ENCODE results near the gene DNTT.

The DNTT gene

GRCh38 chr10:96276426-96276825 lies 27.8 kb upstream of the DNTT start:
- no peak for DNase-seq (ENCODE audit: low read depth in 2 of 2, low spot score in 1 of 2)

DNA sequence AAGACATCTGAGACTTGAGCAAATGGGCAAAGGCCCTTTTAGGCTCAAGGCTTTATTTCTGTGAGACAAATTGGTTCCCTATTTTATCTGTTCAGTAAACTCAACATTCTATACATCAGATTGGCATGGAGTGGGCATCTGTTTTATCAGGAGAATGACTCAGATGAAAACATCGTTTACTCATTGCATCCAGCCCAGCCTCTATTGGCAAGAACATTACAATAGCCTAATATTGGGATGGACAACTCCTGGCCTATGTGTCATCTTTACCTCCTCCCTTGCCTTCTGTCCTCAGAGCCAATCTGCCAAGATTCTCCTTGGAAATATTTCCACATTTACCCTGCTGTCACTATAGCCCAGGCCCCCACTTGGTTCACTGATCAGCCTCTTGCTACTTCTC lies 27.4 kb upstream of the DNTT start:
- DNase-seq (ENCODE audit: low read depth in 2 of 2, low spot score in 1 of 2), result no peak

- no peak for DNase-seq (ENCODE audit: low read depth in 2 of 2, low spot score in 1 of 2)
Observed at GRCh38 chr10:96279191-96279641, 25.0 kb upstream of the DNTT start.

- DNase-seq (ENCODE audit: low read depth in 2 of 2, low spot score in 1 of 2), result no peak
Observed at GRCh38 chr10:96280859-96281258, 23.4 kb upstream of the DNTT start.

- DNase-seq (ENCODE audit: low read depth in 2 of 2, low spot score in 1 of 2), result no peak
Observed at GRCh38 chr10:96281444-96282029, 22.7 kb upstream of the DNTT start.

- no peak for DNase-seq (ENCODE audit: low read depth in 2 of 2, low spot score in 1 of 2)
Observed at GRCh38 chr10:96283351-96283750, 20.9 kb upstream of the DNTT start.

DNA sequence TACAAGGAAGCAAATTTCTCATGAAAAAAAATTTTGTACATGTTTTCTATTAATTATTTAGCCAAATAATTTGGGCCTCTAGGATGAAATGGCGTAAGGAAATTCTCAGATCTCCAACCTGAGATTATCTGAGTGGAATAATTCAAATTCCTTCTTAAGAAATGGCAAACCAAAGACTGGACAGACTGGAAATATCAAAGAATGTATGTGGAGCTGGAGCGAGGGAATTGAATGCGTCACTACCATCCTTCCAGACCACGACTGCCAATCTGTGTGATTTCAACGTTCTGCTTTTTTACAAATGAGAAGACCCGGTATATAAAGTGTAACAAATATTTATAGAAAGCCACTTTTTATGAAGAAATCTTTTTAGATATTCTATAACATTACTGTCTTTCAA lies 20.5 kb upstream of the DNTT start:
- DNase-seq (ENCODE audit: low read depth in 2 of 2, low spot score in 1 of 2), result no peak

- no peak for DNase-seq (ENCODE audit: low read depth in 2 of 2, low spot score in 1 of 2)
Observed at GRCh38 chr10:96285331-96285752, 18.9 kb upstream of the DNTT start.

DNA sequence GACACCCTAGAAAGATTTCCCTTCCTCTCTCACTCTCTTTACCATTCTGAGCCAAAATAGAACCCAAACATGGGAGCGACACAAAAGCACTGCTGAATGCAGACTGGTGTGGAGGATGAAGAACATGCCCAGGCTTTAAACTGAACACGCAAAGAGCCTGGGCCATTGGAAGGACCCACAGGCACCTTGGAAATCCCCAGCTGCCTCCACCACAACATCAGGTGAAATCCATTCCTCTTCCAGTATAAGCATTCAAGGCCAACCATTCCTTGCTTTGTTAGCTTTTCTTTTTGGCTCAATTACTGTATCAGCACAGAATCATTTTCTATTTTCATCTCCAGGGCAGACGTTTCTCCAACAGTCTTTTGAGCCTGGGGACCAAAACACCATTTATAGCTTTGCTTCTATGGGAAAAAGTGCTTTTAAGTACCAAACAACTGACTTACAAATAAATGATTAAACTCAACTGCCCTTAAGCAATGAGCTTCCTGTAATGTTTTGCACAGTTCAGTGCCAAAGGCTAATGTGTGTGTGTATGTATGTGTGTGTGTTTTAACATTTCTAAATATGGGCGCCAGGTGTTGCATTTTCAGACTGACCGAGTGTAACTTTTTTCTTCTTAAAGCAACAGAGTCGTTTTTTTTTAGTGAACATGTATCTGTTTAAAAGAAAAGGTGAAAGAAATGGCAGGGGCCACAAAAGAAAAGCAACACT lies 16.7 kb upstream of the DNTT start:
- DNase-seq (ENCODE audit: low read depth in 2 of 2, low spot score in 1 of 2), result no peak

DNA sequence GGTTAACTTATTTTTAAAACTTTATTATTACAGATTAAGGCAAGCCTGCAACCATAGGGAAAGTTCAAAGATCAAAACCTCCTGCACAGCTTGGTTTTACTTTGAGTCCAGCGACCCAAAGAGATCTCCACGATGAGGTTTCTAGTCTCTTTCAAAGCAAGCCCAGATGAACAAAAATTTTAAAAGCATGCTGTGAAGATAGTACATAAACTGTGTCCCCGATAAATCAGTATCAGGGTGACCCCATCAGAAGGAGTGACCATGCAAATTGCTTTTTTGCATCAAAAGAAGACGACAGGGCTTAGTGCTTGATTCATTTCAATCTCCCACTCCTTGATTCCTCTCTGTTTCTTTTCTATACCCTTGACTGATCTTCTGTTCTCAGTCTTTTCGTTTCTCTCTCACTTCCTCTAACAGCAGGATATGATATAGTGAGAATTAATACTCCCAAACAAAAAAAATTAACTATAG lies 16.0 kb upstream of the DNTT start:
- DNase-seq (ENCODE audit: low read depth in 2 of 2, low spot score in 1 of 2), result no peak

GRCh38 chr10:96289218-96289910 lies 14.9 kb upstream of the DNTT start:
- no peak for DNase-seq (ENCODE audit: low read depth in 2 of 2, low spot score in 1 of 2)

GRCh38 chr10:96290368-96291133 lies 13.7 kb upstream of the DNTT start:
- no peak for DNase-seq (ENCODE audit: low read depth in 2 of 2, low spot score in 1 of 2)

- DNase-seq (ENCODE audit: low read depth in 2 of 2, low spot score in 1 of 2), result no peak
Observed at GRCh38 chr10:96292971-96293920, 11.0 kb upstream of the DNTT start.

- DNase-seq (ENCODE audit: low read depth in 2 of 2, low spot score in 1 of 2), result no peak
Observed at GRCh38 chr10:96295475-96295874, 8.8 kb upstream of the DNTT start.

- no peak for DNase-seq (ENCODE audit: low read depth in 2 of 2, low spot score in 1 of 2)
Observed at GRCh38 chr10:96297486-96297885, 6.7 kb upstream of the DNTT start.

DNA sequence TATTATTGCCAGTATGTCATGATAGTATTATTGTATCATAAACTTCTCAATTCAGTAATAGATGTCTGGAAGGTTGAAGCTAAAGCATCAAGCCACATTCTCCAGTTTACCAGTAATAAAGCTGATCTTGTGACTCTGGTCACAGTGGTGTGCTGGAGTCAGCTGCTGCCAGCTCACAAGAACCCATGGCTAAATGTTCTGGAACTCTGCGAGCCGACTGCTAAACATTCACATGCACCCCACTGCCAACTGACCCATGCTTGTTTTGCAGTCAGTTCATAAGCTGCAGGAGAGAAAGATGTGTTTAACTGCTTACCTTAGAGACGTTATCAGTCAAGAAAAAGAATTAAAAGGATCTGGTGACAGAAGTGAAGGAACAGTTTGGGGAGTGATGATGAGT lies 5.9 kb upstream of the DNTT start:
- no peak for DNase-seq (ENCODE audit: low read depth in 2 of 2, low spot score in 1 of 2)

DNA sequence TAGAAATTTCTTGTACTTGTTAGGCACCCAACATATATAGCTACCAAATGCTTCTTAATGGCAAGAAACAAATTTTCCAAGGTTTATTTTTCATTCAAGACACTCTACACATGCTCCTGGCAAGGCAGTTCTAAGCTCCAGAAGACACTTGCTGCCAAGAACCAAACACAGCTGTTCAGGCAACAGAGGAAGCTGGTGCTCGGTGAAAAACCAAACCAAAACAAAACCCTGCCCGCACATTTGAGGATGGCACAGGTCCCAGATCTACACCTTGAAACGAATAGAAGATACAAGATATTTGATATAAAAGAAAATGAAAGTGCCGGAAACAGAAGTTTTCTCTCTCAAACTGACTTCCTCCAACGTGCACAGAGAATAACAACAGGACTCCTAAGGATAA lies 4.9 kb upstream of the DNTT start:
- DNase-seq (ENCODE audit: low read depth in 2 of 2, low spot score in 1 of 2), result no peak

DNA sequence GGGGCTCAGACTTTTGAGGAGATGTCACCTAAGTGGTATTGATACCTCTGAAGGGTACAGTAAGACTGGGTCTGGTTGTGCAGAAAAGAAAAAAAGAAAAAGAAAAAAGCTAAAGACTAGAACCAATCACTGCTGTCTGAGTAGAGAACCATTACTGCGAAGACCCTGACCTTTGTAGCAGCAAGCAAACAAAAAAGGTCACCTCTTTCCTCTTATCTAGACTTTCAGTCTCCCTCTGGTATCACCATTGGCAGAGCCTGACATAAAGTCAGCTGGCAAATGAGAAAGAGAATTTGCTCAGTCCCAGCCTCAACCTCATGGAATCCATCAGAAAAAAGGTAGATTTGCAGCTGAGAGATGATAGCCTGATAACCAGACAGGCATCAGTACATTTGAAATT lies 2.6 kb upstream of the DNTT start:
- no peak for DNase-seq (ENCODE audit: low read depth in 2 of 2, low spot score in 1 of 2)

DNA sequence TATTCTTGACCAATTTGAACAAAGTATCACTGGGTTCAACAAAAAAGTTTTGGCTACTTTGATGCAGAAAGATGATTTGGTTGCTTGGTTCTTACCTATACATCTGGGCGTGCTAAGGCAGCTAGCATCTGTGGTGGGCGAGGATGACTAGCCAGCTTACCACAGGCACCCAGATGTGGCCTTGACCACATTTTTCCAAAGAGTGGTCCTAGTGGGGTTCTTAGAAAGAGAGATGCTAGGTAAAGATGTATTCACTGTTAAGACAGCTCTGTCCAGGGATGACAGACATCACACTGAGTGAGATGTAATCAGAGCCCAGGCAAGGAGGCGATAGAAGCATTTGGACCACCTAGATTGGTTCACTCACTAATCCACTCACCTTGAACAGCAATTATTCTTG lies 785 bp downstream of the DNTT start:
- no peak for DNase-seq (ENCODE audit: low read depth in 2 of 2, low spot score in 1 of 2)

GRCh38 chr10:96306516-96306915 lies 2.3 kb downstream of the DNTT start:
- no peak for DNase-seq (ENCODE audit: low read depth in 2 of 2, low spot score in 1 of 2)

Data from stimulated activated CD8-positive, alpha-beta memory T cell treated with anti-CD3 and anti-CD28 coated beads, Interleukin-4, amount 100 ng/mL, for 1 hour (primary cell).